DOHH2 (cell line): ENCODE data around the gene TOMT.

Source experiments
- H3F3A ChIP-seq: fragments of 200-600 bp; sonication (generic), shearing (Covaris generic); 2 replicates; pipeline ENCODE4 v1.6.0; 2016; ENCODE audit warnings: antibody characterized with exemption, mild to moderate bottlenecking; ENCODE audit not compliant: control insufficient read depth, insufficient read depth
- H3K27ac ChIP-seq: fragments of 200-600 bp; sonication (generic); 2 replicates; pipeline ENCODE4 v1.5.1; 2014; ENCODE audit warnings: low read depth, mild to moderate bottlenecking, low read length, moderate library complexity
- H3K27me3 ChIP-seq: fragments of 200-600 bp; sonication (generic); 2 replicates; pipeline ENCODE4 v1.6.1; 2014; ENCODE audit warnings: mild to moderate bottlenecking, low read length, mixed read lengths; ENCODE audit not compliant: control insufficient read depth
- H3K36me3 ChIP-seq: fragments of 200-600 bp; sonication (generic); 2 replicates; pipeline ENCODE4 v1.6.1; 2014; ENCODE audit warnings: mild to moderate bottlenecking, low read length, moderate library complexity, mixed read lengths; ENCODE audit not compliant: control insufficient read depth
- H3K4me1 ChIP-seq: fragments of 200-600 bp; sonication (generic); 2 replicates; pipeline ENCODE4 v1.6.1; 2014; ENCODE audit warnings: mild to moderate bottlenecking, low read length, mixed read lengths; ENCODE audit not compliant: control insufficient read depth
- H3K4me2 ChIP-seq: fragments of 200-600 bp; sonication (generic); 2 replicates; pipeline ENCODE4 v1.6.0; 2014; ENCODE audit warnings: mild to moderate bottlenecking, low read length, moderate library complexity
- H3K4me3 ChIP-seq: fragments of 200-600 bp; sonication (generic); 2 replicates; pipeline ENCODE4 v1.5.1; 2014; ENCODE audit warnings: mild to moderate bottlenecking, low read length, mixed read lengths
- H3K79me2 ChIP-seq: fragments of 200-600 bp; sonication (generic); 2 replicates; pipeline ENCODE4 v1.6.1; 2014; ENCODE audit warnings: mild to moderate bottlenecking, low read length, mixed read lengths; ENCODE audit not compliant: control insufficient read depth
- H3K9me2 ChIP-seq: fragments of 200-600 bp; sonication (generic); replicated peaks from 2 replicates; pipeline ENCODE4 v1.6.1; 2014; ENCODE audit warnings: mild to moderate bottlenecking, low read length, mixed read lengths; ENCODE audit not compliant: control insufficient read depth
- H3K9me3 ChIP-seq: fragments of 200-600 bp; sonication (generic); 2 replicates; pipeline ENCODE4 v1.6.1; 2014; ENCODE audit warnings: antibody characterized with exemption, low read length, mixed read lengths; ENCODE audit not compliant: control insufficient read depth, insufficient read depth
- H4K20me1 ChIP-seq: fragments of 200-600 bp; sonication (generic); 2 replicates; pipeline ENCODE4 v1.6.0; 2014; ENCODE audit warnings: low read depth, mild to moderate bottlenecking, antibody characterized with exemption, low read length, moderate library complexity; ENCODE audit not compliant: control insufficient read depth, insufficient read depth
- EZH2phosphoT487 ChIP-seq: fragments of 200-600 bp; sonication (generic); IDR thresholded peaks from 2 replicates; pipeline ENCODE4 v1.6.1; 2017; ENCODE audit warnings: borderline replicate concordance, mild to moderate bottlenecking, antibody characterized with exemption, low read length, moderate library complexity, mixed read lengths
- TF ChIP-seq, protein P1 (sequence below): fragments of 200-600 bp; sonication (generic); IDR thresholded peaks from one replicate; pipeline ENCODE4 v1.5.1; 2014; ENCODE audit warnings: antibody characterized with exemption, mild to moderate bottlenecking, low read depth, low read length; ENCODE audit not compliant: poor library complexity, severe bottlenecking

Gene TOMT

DNA sequence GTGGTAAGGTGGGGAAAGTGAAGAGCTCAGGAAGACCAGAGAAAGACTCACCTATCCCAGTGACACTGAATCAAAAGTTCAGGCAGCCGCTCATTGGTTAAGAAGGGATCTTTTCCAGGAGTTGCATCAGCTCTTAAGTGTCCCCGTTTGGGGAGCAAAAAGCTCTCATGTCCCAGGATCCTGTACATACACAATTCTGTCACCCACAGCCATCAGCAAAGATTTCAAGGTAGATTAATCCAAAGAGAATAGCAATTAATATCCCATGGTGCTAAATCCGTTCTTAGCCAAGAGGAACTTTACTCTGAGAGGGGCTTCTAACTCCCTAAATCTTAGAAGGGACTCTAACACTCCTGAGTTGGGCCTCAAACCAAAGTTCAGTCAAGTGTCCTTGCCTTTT lies 49.1 kb downstream of the TOMT start:
- no peaks in the 10 kb centered on the region for H3K27me3 ChIP-seq
- no peak for TF ChIP-seq EZH2phosphoT487
- TF ChIP-seq, protein P1, sequence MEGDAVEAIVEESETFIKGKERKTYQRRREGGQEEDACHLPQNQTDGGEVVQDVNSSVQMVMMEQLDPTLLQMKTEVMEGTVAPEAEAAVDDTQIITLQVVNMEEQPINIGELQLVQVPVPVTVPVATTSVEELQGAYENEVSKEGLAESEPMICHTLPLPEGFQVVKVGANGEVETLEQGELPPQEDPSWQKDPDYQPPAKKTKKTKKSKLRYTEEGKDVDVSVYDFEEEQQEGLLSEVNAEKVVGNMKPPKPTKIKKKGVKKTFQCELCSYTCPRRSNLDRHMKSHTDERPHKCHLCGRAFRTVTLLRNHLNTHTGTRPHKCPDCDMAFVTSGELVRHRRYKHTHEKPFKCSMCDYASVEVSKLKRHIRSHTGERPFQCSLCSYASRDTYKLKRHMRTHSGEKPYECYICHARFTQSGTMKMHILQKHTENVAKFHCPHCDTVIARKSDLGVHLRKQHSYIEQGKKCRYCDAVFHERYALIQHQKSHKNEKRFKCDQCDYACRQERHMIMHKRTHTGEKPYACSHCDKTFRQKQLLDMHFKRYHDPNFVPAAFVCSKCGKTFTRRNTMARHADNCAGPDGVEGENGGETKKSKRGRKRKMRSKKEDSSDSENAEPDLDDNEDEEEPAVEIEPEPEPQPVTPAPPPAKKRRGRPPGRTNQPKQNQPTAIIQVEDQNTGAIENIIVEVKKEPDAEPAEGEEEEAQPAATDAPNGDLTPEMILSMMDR = no peak
- H3K4me2 ChIP-seq = no peak overlapping the region
- no peaks in the 10 kb centered on the region for H4K20me1 ChIP-seq
- H3K27ac ChIP-seq = no peak overlapping the region
- no peaks in the 10 kb centered on the region for H3K9me3 ChIP-seq
- H3K9me2 ChIP-seq = no peaks in the 10 kb centered on the region
- no peaks in the 10 kb centered on the region for H3K4me1 ChIP-seq
- no peaks in the 10 kb centered on the region for H3K79me2 ChIP-seq
- no peaks in the 10 kb centered on the region for H3F3A ChIP-seq
- no peaks in the 10 kb centered on the region for H3K36me3 ChIP-seq
- H3K4me3 ChIP-seq = no peak overlapping the region

DNA sequence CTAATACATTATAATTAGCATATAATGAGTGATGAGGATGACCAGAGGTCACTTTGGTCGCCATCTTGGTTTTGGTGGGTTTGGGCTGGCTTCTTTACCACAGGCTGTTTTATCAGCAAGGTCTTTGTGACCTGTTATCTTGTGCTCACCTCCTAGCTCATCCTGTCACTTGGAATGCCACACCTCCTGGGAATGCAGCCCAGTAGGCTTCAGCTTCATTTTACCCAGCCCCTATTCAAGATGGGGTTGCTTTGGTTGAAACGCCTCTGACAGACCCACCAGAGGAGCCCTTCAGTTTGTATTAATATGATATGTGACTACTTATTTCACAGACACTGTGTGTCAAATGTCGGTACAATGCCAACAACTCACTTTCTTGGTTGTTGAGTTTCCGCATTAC lies 50.0 kb downstream of the TOMT start:
- Histone ChIP-seq H4K20me1 (no peaks in the 10 kb centered on the region), H3K4me1 (no peaks in the 10 kb centered on the region), H3K27ac (no peak overlapping the region), H3K4me2 (no peak overlapping the region), H3K36me3 (no peaks in the 10 kb centered on the region), H3K79me2 (no peaks in the 10 kb centered on the region), H3F3A (no peaks in the 10 kb centered on the region), H3K4me3 (no peak overlapping the region), H3K9me3 (no peaks in the 10 kb centered on the region), H3K9me2 (no peaks in the 10 kb centered on the region), H3K27me3 (peaks cover 2% of the 10 kb centered on the region; the same call in 1 of the 2 replicates)
- no peak for TF ChIP-seq EZH2phosphoT487
- TF ChIP-seq, protein P1 = no peak

DNA sequence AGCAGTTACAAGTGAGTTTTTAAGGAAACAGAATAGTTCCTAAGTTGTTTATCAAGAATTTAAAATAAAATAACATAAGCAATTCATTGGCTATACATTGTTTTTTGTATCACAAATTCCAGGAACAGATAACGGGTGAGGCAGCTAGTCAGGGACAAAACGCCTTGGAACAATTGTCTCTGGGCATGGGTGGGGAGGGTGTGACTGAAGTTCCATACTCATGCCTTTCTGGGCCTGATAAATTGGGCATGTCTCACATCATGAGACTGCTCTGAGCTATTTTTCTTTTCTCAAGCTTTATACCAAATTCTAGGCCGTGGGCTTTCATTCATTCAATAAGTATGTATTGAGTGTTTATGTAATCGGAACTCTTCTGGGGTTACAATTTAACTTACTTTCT lies 51.4 kb downstream of the TOMT start:
- TF ChIP-seq EZH2phosphoT487 = no peak
- TF ChIP-seq, protein P1 = no peak

More for the DNA sequence above, 51.4 kb downstream of the TOMT start:
- no peaks in the 10 kb centered on the region for H3K9me2 ChIP-seq
- no peaks in the 10 kb centered on the region for H3K79me2 ChIP-seq
- H3K4me2 ChIP-seq = no peak overlapping the region
- no peaks in the 10 kb centered on the region for H3K4me1 ChIP-seq
- no peaks in the 10 kb centered on the region for H3F3A ChIP-seq
- H3K9me3 ChIP-seq = no peaks in the 10 kb centered on the region
- no peaks in the 10 kb centered on the region for H4K20me1 ChIP-seq
- H3K4me3 ChIP-seq = no peak overlapping the region
- H3K36me3 ChIP-seq = no peaks in the 10 kb centered on the region
- no peak overlapping the region for H3K27ac ChIP-seq
- H3K27me3 ChIP-seq = peaks cover 6% of the 10 kb centered on the region; the same call in 1 of the 2 replicates
